Muscle layer of duodenum (tissue), 2 donors: ENCODE results near the gene NFATC2.

Source experiments
- H3K27ac ChIP-seq: one replicate; pipeline ENCODE4 v1.7.0; 2013; ENCODE audit warnings: mild to moderate bottlenecking, low read length
- H3K27me3 ChIP-seq: one replicate; pipeline ENCODE4 v1.7.0; 2013; ENCODE audit warnings: low read depth, mild to moderate bottlenecking, control low read depth, low read length
- H3K36me3 ChIP-seq, 2 donors: one replicate each; pipeline ENCODE4 v1.7.0; 2013; ENCODE audit warnings: low read length in 2 of 2, control low read depth in 1 of 2, mild to moderate bottlenecking in 1 of 2; ENCODE audit not compliant: insufficient read depth in 2 of 2, control insufficient read depth in 1 of 2
- H3K4me1 ChIP-seq, 2 donors: one replicate each; pipeline ENCODE4 v1.7.0; 2013; ENCODE audit warnings: low read length in 2 of 2, mild to moderate bottlenecking in 2 of 2, control low read depth in 1 of 2, moderate library complexity in 1 of 2; ENCODE audit not compliant: insufficient read depth in 2 of 2, control insufficient read depth in 1 of 2
- H3K4me3 ChIP-seq, 2 donors: one replicate each; pipeline ENCODE4 v1.7.0; 2013; ENCODE audit warnings: low read length in 2 of 2, low read depth in 1 of 2, mild to moderate bottlenecking in 1 of 2
- H3K9me3 ChIP-seq, 2 donors: one replicate each; pipeline ENCODE4 v1.7.0; 2013; ENCODE audit warnings: low read length in 2 of 2, control low read depth in 1 of 2, mild to moderate bottlenecking in 1 of 2; ENCODE audit not compliant: control insufficient read depth in 1 of 2
- donor health status: healthy.

Gene NFATC2

DNA sequence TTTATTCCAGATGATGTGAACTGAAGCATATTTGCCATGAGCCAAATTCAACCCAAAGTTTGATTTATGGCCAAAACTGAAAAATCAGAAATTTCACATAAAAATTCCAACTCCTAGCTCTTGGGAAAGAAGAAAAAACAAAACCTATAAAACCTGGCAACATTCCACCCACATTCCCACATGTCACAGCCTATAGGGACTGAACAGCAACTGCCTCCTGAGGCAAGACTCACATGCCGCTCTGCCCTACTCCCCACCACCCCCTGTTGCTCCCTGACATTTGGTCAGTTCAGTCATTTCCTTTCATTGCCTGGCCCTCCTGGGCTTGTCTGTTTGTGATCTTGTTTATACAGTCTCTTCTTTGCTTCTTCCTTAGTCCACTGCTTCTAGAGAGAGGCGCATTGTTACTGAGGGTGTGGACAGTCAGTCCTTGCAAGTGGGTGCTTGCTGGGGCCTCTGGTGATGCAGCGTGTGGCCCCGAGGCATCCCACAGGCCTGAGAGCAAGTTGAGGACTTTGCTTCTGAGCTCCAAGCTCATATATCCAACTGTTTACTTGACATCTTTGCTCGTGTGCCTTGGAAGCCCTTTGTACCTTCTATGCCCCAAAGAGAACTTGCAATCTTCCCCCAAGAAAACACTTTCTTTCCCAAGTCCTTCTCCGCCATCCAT, 31.4 kb downstream of the NFATC2 start:
- no peaks in the 10 kb centered on the region for H3K9me3 ChIP-seq
- no peaks in the 10 kb centered on the region for H3K27me3 ChIP-seq
- H3K36me3 ChIP-seq, result peaks cover 5 to 14% of the 10 kb centered on the region in 2 donors
- H3K27ac ChIP-seq, result no peak overlapping the region
- no peak overlapping the region for H3K4me3 ChIP-seq
- no peaks in the 10 kb centered on the region for H3K4me1 ChIP-seq

DNA sequence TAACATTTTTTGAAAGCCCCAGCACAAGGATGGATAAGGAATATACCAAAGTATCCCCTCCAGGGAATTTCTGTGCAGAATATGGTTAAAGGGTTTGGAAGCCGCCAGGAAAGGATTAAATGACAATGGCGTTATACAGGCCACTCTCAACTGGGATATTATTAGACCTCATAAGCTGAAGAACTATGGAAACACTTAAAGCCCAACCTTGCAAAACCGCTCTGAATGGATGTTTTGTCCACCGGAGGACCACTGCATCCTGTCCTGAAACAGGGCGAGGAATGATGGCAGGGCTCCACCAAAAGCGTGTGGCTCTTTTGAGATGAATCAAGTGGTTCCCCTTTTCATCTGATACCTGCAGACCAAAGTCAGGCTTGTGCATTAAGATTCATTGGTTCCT, 32.4 kb downstream of the NFATC2 start:
- Histone ChIP-seq H3K36me3 (peaks cover 4 to 10% of the 10 kb centered on the region in 2 donors), H3K9me3 (no peaks in the 10 kb centered on the region), H3K4me3 (no peak overlapping the region), H3K4me1 (no peaks in the 10 kb centered on the region), H3K27me3 (no peaks in the 10 kb centered on the region), H3K27ac (no peak overlapping the region)

DNA sequence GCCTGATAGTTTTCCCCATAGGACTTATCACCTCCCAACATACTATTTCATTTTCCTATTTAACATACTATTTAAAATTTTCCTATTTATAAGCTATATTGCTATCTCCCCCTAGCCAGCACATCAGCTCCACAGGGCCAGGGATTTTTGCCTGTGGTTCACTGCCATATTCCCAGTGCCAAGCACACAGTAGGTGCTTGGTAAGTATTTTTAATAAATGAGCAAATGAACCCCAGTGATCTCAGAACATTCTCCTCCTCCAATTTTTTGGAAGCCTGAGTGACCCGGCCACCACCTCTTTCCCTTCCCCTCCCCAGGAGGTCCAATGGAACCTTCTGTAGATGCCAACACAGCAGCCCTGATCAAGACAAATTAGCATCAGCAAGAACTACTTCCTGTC, 33.3 kb downstream of the NFATC2 start:
- no peak overlapping the region for H3K4me3 ChIP-seq
- no peaks in the 10 kb centered on the region for H3K9me3 ChIP-seq
- H3K36me3 ChIP-seq, result peaks cover 0 to 5% of the 10 kb centered on the region in 2 donors
- H3K4me1 ChIP-seq, result no peaks in the 10 kb centered on the region
- no peaks in the 10 kb centered on the region for H3K27me3 ChIP-seq
- H3K27ac ChIP-seq, result no peak overlapping the region

DNA sequence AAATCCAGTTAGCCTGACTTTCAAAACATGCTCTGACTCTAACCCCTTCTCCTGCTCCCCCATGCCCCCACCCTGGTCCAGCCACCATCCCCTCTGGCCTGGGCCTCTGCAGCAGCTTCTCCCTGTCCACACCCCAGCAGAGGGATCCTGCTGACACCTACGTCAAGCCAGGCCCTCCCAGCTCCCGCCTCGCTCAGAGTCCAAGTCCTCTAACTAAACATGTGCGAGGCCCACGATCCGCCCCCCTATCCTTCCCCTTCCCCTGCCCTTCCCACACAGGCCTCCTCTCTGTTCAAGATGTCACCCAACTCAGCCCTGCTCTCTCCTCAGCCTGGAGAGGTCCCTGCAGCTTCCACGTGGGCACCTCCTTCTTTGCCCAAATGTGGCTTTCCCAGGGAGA, 33.7 kb downstream of the NFATC2 start:
- peaks cover 0 to under 1% of the 10 kb centered on the region in 2 donors for H3K36me3 ChIP-seq
- no peak overlapping the region for H3K27ac ChIP-seq
- H3K4me3 ChIP-seq, result no peak overlapping the region
- H3K9me3 ChIP-seq, result no peaks in the 10 kb centered on the region
- H3K4me1 ChIP-seq, result no peaks in the 10 kb centered on the region
- no peaks in the 10 kb centered on the region for H3K27me3 ChIP-seq

DNA sequence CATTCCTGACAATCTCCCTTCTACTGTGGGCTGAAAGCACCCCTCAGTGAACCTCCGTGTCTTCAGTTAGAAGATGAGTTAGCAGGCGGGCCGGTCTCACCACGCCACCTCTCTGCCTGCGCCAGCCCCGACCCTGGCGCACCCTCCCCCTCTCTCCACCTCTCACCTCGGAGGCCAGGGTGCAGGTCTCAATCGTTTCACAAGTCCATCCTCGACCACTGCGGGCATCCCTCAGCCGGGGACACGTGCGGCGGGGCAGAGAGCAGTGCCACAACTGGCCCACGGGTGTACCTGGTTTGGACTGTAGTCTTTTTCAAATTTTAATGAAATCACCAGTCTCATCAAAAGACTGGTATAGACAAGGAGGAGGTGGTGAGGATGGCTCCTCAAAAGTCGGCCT, 34.4 kb downstream of the NFATC2 start:
- Histone ChIP-seq H3K27ac (no peak overlapping the region), H3K36me3 (no peaks in the 10 kb centered on the region), H3K4me1 (no peaks in the 10 kb centered on the region)

DNA sequence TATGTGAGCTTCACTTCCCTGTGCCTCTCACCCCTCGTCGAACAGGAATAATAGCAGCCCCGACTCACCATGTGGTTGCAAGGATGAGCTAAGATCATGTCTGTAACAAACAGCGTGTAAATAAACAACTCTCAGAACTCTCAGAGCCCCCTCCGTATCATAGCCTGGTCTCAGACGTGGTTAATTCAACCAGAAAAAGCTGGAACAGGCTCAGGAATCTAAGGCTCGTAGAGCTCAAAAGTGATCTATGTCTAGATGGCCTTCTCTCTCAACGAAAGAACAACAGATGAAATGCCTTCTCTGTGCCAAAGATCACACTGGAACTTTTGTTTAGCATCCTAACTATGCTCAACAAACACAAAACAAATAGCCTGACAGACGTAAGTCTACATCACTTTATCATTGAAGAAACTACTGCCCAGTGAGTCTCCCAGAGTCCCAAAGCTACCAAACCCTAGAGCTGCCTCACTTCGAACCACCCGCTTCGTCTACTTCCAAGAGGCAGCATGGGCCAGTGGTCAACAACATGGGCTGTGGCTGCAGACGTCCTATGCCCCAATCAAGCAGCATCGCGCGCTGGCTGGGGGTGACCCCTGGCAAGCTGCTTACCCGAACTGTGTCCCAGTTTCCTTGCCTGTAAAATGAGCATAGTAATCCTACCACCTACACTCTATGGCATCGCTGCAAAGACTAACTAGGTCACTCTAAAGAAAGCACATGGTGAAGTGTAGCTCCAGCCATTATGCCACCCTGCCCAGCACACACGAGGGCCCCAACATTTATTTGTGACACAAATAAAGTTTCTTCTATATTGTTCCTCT, 35.1 kb downstream of the NFATC2 start:
- H3K27me3 ChIP-seq, result no peaks in the 10 kb centered on the region
- no peak overlapping the region for H3K27ac ChIP-seq
- no peak overlapping the region for H3K4me3 ChIP-seq
- H3K9me3 ChIP-seq, result no peaks in the 10 kb centered on the region
- H3K4me1 ChIP-seq, result no peaks in the 10 kb centered on the region
- no peaks in the 10 kb centered on the region for H3K36me3 ChIP-seq

More for the DNA sequence above, 34.4 kb downstream of the NFATC2 start:
- Histone ChIP-seq H3K27me3 (no peaks in the 10 kb centered on the region), H3K4me3 (no peak overlapping the region), H3K9me3 (no peaks in the 10 kb centered on the region)

DNA sequence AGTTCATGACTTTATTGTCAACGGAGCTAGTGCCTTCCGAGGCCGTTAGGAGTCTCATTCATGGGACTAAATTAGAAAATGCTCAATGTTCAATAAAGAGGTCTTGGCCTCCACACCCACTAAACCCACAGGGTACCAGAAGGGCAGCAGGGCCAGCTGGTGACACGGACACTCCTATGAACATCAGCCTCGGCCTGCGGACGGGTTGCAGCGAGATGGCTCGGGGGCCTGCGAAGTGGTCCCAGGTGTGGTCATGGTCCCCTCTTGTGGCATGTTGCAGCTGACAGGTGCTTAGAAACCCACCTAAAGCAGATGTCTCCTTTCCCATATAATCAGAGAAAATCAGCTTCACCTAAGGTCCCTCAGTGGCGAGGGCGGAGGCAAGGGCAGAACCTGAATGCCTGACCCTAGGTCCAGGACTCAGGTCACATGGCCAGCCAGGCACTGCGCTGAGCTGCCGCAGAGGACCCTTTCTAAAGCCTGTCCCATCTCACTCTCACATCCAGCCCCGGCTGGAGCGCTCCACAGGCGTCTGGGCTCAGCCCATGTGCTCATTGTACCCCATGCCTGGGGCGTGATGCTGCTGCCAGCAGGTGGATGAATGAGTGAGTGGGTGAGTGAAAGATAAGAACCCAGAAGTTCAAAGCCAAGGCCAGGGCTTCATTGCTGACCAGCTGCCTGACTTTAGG, 35.8 kb downstream of the NFATC2 start:
- no peaks in the 10 kb centered on the region for H3K4me1 ChIP-seq
- no peaks in the 10 kb centered on the region for H3K9me3 ChIP-seq
- H3K4me3 ChIP-seq, result no peak overlapping the region
- H3K27me3 ChIP-seq, result no peaks in the 10 kb centered on the region
- H3K27ac ChIP-seq, result no peak overlapping the region
- H3K36me3 ChIP-seq, result no peaks in the 10 kb centered on the region

DNA sequence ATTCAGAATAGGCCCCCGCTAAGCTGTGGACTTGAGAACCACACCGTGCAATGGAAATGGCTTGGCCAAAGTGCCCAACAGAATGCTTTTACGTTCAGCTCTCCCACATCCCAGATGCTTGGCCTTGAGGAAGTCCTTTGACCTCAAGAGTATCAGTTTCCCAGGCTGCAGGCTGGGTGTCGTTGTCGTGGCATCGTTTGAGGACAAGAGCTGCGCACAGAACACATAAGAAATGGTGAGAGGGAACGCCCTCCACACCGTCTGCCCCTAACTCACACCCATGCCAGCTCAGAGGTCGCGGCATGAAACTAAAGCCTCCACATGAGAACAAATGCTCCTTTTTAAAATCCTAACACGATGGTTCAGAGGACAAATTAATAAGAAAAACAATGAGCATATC, 37.0 kb downstream of the NFATC2 start:
- H3K4me3 ChIP-seq, result no peak overlapping the region
- H3K27ac ChIP-seq, result no peak overlapping the region
- H3K36me3 ChIP-seq, result no peaks in the 10 kb centered on the region
- H3K4me1 ChIP-seq, result no peaks in the 10 kb centered on the region
- no peaks in the 10 kb centered on the region for H3K9me3 ChIP-seq
- H3K27me3 ChIP-seq, result no peaks in the 10 kb centered on the region

DNA sequence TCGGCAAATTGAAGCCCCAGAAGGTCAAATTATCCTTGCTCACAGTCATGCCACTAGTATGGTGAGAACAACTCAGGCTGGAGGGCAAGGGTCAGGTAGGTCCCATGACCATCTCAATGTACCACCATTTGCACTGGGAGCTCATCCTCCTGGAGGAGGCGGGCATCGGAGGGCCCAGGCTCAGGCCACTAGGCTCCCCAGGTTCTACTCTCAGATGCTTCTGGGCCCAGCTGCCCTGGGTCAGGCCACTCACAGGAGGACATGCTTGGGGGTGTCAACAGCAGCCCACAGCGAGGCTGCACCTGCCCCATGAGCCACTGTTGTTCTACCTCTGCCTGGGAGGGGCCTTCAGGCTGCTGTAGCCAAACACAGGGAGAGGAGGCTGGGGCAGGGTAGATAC, 39.1 kb downstream of the NFATC2 start:
- no peak overlapping the region for H3K4me3 ChIP-seq
- H3K36me3 ChIP-seq, result peaks cover 0 to 3% of the 10 kb centered on the region in 2 donors
- no peaks in the 10 kb centered on the region for H3K27me3 ChIP-seq
- H3K4me1 ChIP-seq, result no peaks in the 10 kb centered on the region
- H3K9me3 ChIP-seq, result no peaks in the 10 kb centered on the region
- no peak overlapping the region for H3K27ac ChIP-seq

DNA sequence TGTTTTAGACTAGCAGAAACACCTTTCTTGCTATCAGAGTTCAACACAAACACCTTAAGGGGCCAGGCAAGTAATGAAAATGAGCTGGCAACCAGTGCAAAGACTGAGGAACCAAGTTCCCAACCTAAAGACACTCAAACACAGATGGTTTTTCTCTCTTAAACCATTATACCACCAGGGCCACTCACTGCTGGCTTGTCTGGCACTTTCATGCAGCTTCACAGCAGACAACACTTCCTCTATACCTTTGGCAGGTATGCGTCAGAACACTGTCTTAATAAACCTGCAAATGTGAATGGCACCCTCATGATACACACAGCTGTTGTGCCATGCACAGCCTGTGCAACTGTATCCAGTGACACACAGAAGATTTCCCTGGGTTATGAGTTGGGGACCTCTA, 41.6 kb downstream of the NFATC2 start:
- Histone ChIP-seq H3K4me1 (peaks cover 0 to 5% of the 10 kb centered on the region in 2 donors), H3K9me3 (no peaks in the 10 kb centered on the region), H3K36me3 (peaks cover 0 to 3% of the 10 kb centered on the region in 2 donors), H3K27me3 (no peaks in the 10 kb centered on the region), H3K27ac (no peak overlapping the region), H3K4me3 (no peak overlapping the region)

DNA sequence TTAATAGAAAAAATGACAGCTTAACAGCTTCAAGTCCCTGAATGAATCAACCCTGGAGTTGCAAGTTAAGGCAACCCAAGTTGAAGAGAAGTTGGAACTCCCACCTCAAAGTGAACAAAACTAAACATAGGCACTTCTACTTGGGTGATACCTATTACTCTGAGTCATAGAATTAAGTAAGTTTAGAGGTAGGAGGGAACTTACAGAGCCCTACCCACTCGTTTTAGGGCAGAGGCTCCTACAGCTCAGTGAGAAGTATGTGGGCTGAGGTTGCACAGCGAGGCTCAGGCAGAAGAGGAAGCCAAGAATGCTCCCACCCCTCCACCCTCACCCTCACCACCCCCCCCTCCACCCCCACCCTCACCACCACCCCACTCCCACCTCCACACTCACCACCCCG, 42.2 kb downstream of the NFATC2 start:
- no peak overlapping the region for H3K27ac ChIP-seq
- H3K4me1 ChIP-seq, result peaks cover 0 to 5% of the 10 kb centered on the region in 2 donors
- H3K36me3 ChIP-seq, result peaks cover 0 to 3% of the 10 kb centered on the region in 2 donors
- no peaks in the 10 kb centered on the region for H3K27me3 ChIP-seq
- no peaks in the 10 kb centered on the region for H3K9me3 ChIP-seq
- H3K4me3 ChIP-seq, result no peak overlapping the region
